KOPT-K1 (cell line): Measurements from ENCODE around the gene MEG3.

ENCODE experiments used
- H3K27ac ChIP-seq: fragments of 200-600 bp; sonication (generic); 2 replicates; pipeline ENCODE4 v1.5.1; 2016; ENCODE audit warnings: antibody characterized with exemption, mild to moderate bottlenecking, low read depth, low read length; ENCODE audit not compliant: poor library complexity, severe bottlenecking
- H3K36me3 ChIP-seq: fragments of 200-600 bp; sonication (generic); 2 replicates; pipeline ENCODE4 v1.5.1; 2017; ENCODE audit warnings: antibody characterized with exemption, mild to moderate bottlenecking, low read length, moderate library complexity; ENCODE audit not compliant: insufficient read depth
- H3K9me3 ChIP-seq: fragments of 200-600 bp; sonication (generic); 2 replicates; pipeline ENCODE4 v1.5.1; 2017; ENCODE audit warnings: antibody characterized with exemption, low read length, mild to moderate bottlenecking; ENCODE audit not compliant: insufficient read depth, poor library complexity, severe bottlenecking

MEG3 gene

GRCh38 chr14:100865682-100866591 is 40.0 kb downstream of the MEG3 start:
- Histone ChIP-seq H3K27ac (no peak overlapping the region), H3K36me3 (no peaks in the 10 kb centered on the region), H3K9me3 (peaks cover 4% of the 10 kb centered on the region)

DNA sequence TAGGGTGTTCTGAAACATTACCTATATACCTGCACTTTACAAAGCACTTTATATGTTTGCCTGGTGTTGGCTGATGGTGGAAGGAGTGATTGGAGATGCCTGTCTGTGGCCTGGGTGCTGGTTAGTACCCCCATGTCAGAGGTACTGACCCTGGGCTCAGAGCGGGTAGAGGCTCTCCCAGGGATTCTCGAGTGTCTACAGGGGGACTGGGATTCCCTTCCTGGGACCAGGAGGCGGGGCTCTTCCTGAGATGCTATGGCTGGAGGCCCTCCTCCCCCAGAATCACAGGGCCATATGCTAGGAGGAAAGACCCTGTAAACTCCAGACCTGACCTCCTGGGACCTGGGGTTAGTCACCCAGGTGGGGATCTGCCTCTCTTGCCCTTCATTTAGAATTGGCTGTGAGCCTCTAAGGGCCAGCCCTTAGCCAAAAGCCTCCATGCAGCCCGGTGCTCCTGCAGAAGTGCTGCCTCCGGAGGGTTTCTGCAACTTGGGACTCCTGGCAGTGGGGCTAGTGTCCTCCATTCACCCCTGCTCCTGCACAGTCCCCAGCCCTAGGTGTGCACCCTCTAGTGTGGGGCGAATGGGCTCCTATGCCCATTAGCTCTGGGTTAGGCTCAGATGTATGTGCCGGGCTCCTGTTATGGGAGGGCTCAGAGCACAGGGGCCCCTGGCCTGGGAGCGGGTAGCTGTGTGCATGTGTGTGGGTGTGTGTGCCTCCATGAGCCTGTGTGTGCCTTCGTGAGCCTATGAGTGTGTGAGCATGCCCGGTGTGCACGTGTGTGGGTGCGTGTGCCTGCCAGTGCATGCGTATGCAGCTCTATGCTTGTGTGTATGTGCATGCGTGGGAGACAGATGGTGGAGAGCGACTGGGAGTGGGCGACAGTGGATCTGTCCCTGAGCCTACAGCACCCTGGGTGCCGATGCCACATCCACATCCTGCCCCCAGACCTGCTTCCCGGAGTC is 41.0 kb downstream of the MEG3 start:
- H3K27ac ChIP-seq = no peak overlapping the region
- no peaks in the 10 kb centered on the region for H3K36me3 ChIP-seq
- peaks cover 4% of the 10 kb centered on the region for H3K9me3 ChIP-seq

- H3K27ac ChIP-seq = no peak overlapping the region
- no peaks in the 10 kb centered on the region for H3K36me3 ChIP-seq
- H3K9me3 ChIP-seq = peaks cover 4% of the 10 kb centered on the region
Observed at GRCh38 chr14:100867631-100868315, 41.9 kb downstream of the MEG3 start.

GRCh38 chr14:100868621-100869370 is 42.9 kb downstream of the MEG3 start:
- Histone ChIP-seq H3K9me3 (peaks cover under 1% of the 10 kb centered on the region), H3K27ac (no peak overlapping the region), H3K36me3 (no peaks in the 10 kb centered on the region)

GRCh38 chr14:100871234-100872186 is 45.6 kb downstream of the MEG3 start:
- Histone ChIP-seq H3K9me3 (no peaks in the 10 kb centered on the region), H3K27ac (no peak overlapping the region), H3K36me3 (no peaks in the 10 kb centered on the region)

- Histone ChIP-seq H3K27ac (no peak overlapping the region), H3K9me3 (no peaks in the 10 kb centered on the region), H3K36me3 (no peaks in the 10 kb centered on the region)
Observed at GRCh38 chr14:100872259-100873095, 46.6 kb downstream of the MEG3 start.

DNA sequence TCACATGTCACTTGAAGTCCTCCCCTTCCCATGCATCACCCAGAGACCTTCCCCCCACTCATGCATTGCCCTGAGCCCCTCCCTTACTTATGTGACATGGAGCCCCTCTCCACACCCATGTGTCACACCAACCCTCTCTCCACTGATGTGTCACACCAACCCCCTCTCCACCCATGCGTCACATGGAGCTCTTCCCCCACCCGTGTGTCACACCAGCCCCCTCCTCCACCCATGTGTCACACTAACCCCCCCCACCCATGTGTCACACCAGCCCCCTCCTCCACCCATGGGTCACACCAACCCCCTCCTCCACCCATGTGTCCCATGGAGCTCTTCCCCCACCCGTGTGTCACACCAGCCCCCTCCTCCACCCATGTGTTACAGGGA is 47.2 kb downstream of the MEG3 start:
- no peak overlapping the region for H3K27ac ChIP-seq
- no peaks in the 10 kb centered on the region for H3K9me3 ChIP-seq
- H3K36me3 ChIP-seq = no peaks in the 10 kb centered on the region

GRCh38 chr14:100874051-100874410 is 48.1 kb downstream of the MEG3 start:
- Histone ChIP-seq H3K36me3 (no peaks in the 10 kb centered on the region), H3K27ac (no peak overlapping the region), H3K9me3 (no peaks in the 10 kb centered on the region)

DNA sequence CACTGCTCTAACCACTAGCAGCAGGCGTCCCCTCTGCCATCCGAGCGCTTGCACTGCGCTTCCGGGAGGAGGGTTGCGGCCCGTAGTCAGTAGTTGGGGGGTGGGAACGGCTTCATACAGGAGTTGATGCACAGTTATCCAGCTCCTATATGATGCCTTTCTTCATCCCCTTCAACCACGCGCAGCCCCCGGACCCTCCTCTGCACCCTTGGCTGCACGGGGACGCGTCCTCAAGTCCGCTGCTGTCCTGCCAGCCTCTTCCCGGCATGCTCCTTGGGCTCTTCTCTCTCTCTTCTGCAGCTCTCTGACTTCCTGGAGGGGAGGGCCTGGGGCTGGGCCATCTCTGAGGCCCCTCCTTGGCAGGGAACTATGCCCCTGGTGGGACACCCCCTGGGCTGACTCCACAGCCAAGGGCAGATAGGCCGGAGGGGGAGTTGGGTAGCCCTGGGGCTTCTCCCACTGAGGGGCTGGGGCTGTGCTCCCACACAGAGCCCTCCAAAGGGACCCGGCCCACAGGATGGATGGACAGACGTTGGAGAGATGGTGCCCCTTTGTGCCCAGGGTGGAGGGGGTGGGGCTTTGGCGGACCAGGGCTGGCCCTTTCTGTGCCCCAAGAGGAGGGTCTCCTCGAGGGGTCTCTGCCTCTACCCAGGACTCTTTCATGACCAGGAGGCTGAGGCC is 48.6 kb downstream of the MEG3 start:
- Histone ChIP-seq H3K36me3 (no peaks in the 10 kb centered on the region), H3K9me3 (no peaks in the 10 kb centered on the region), H3K27ac (no peak overlapping the region)

DNA sequence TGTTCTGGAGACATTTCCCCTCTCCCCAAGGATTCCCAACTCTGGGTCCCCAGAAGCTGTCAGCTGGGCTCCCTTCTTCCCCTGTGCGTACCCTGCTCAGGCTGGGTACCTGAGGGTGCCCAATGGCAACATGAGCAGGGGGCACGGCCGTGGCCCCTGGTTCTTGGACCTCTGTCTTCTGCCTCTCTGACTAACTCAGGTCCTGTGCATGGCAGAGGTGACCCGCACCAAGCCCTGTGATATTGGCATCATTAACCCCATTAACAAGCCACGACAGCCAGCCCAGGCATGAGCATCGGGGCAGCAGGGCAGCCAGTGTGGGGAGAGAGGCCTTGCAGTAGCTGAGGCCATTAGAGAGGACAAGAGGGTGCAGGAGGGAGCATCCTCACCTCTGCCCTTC is 49.2 kb downstream of the MEG3 start:
- Histone ChIP-seq H3K36me3 (no peaks in the 10 kb centered on the region), H3K9me3 (no peaks in the 10 kb centered on the region), H3K27ac (no peak overlapping the region)

DNA sequence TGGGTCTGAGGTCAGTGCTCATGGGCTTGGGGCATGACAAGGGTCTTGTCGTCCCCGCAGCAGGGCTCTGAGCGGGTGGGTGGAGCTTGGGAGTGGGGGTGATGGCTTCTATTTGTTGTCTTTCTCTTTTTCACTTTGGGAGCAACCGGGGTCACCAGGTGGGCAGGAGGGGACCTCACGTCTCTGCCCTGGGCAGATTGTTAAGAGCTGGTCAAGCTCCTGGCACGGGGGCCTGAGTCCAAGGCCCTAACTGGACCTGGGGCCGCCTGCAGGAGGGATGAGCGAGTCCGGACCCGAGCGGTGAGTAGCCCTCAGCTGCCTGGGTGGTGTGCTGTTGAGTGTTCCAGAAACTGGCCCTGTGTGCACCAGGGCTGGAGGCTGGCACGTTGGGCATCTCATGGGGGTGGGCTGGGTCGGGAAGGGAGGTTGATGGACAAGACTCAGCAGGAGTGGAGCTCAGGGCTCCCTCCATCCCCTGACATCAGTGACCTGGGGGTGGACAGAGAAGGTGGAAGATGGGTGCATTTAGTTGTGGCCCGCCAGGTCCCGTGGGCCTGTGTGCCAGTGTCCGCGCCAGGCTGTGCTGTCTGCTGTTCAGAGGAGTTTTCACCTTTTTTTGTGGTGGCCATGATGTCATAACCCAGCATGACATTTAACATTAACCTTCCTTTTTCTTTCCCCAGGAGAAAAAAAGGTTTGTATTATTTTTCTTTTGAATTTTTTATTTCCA is 50.1 kb downstream of the MEG3 start:
- H3K9me3 ChIP-seq = no peaks in the 10 kb centered on the region
- H3K27ac ChIP-seq = no peak overlapping the region
- H3K36me3 ChIP-seq = no peaks in the 10 kb centered on the region
